ACC112 (cell line): ENCODE results near the gene CTBP2.

Experiments used
- H2AFZ ChIP-seq: fragments of 200-600 bp; sonication (generic); one replicate; pipeline ENCODE4 v1.6.0; 2017; ENCODE audit warnings: antibody characterized with exemption, low read length; ENCODE audit not compliant: unreplicated experiment
- H3K27ac ChIP-seq: fragments of 200-600 bp; sonication (generic); 2 replicates; pipeline ENCODE4 v1.5.1; 2014; ENCODE audit warnings: low read depth, mild to moderate bottlenecking, antibody characterized with exemption, low read length, moderate library complexity
- H3K27me3 ChIP-seq: fragments of 200-600 bp; sonication (generic); 2 replicates; pipeline ENCODE4 v1.6.1; 2014; ENCODE audit warnings: mild to moderate bottlenecking, antibody characterized with exemption, low read length, moderate library complexity, mixed read lengths; ENCODE audit not compliant: insufficient read depth
- H3K36me3 ChIP-seq: fragments of 200-600 bp; sonication (generic); 2 replicates; pipeline ENCODE4 v1.6.1; 2016; ENCODE audit warnings: mild to moderate bottlenecking, antibody characterized with exemption, low read length, moderate library complexity, mixed read lengths; ENCODE audit not compliant: insufficient read depth
- H3K4me1 ChIP-seq: fragments of 200-600 bp; sonication (generic); one replicate; pipeline ENCODE4 v1.6.1; 2016; ENCODE audit warnings: low read length, mixed read lengths; ENCODE audit not compliant: insufficient read depth, unreplicated experiment, control insufficient read depth
- H3K4me3 ChIP-seq: fragments of 200-600 bp; sonication (generic); 2 replicates; pipeline ENCODE4 v1.5.1; 2014; ENCODE audit warnings: mild to moderate bottlenecking, low read depth, low read length
- H3K79me2 ChIP-seq: fragments of 200-600 bp; sonication (generic); one replicate; pipeline ENCODE4 v1.6.0; 2016; ENCODE audit warnings: low read length; ENCODE audit not compliant: control insufficient read depth, unreplicated experiment, insufficient read depth

CTBP2 gene

DNA sequence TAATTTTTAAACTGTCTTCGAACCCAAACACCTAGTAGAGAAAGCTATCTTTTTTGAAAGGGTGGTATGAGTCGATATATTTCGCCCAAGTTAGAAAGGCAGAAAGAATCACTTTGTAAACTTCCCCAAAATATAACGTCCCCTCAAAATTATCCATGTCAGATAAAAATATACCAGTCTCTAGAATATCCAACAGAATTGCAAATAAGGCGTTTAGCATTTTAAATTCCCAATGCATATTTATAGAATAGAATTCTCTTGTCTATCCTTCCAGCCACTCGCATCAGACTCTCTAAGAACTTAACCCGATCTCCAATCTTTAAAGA lies 2.1 kb downstream of the CTBP2 start:
- Histone ChIP-seq H3K36me3 (no peaks in the 10 kb centered on the region), H3K4me1 (peaks cover 45% of the 10 kb centered on the region), H3K27me3 (no peaks in the 10 kb centered on the region), H3K79me2 (peaks cover 65% of the 10 kb centered on the region), H2AFZ (peak overlapping the region; percentile 75), H3K4me3 (peak overlapping the region; percentile 86), H3K27ac (peak overlapping the region; percentile 80)

DNA sequence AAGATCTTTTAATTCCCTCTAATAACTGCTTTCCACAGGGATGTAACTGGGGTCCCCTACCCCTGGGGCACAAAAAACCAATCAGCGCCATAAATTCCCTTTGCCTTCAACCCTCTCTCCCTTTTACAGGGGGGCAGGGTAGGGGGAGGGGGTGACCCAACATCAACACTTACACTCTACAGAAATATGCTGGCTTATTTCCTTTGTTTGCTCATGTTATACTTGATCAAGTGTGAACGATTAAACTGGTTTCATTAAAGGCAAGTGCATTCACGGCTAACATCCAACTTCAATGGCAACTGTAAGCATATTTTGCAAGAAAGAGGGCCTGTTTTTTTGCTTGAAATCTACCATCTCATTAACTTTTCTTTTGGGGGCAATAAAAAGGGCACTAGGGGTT lies 2.9 kb downstream of the CTBP2 start:
- H3K27ac ChIP-seq = peak overlapping the region; percentile 80; the same call in 1 of the 2 replicates
- peaks cover 52% of the 10 kb centered on the region for H3K4me1 ChIP-seq
- H3K36me3 ChIP-seq = no peaks in the 10 kb centered on the region
- H2AFZ ChIP-seq = no peak overlapping the region
- no peaks in the 10 kb centered on the region for H3K27me3 ChIP-seq
- peaks cover 73% of the 10 kb centered on the region for H3K79me2 ChIP-seq
- H3K4me3 ChIP-seq = peak overlapping the region; percentile 86

DNA sequence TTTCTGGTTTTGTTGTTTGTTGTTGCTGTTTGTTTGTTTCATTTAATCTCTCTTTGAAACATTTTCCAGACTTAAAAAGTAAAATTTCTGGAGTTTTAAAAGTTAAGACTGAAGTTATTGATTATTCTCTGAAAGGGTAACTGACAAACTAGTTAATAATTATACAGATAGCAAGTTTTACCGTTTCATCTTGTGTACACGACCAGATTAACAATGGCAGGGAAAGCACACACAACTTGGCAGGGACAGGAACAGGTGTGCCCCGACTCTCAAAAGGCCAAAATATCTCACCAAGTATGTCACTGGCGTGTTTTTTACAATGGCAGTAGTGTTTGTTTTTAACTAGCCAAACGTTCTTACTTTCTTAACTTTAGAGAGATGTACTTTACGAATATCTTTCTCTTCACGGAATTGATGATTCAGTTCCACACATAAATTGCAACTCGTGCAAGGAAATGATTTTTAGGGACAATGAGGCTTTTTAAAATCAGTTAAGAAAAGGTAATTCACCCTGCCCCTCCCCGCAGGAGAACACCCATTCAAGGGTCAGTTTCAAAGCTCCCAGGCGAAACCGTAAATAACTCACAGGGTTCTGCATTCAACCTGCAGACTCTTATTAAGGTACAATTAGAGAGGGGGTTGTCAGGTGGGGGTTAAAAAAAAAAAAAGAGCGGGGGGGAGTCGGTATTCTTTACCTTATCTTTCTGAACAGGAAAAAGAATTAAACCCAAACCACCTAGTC lies 3.5 kb downstream of the CTBP2 start:
- Histone ChIP-seq H3K79me2 (peaks cover 79% of the 10 kb centered on the region), H2AFZ (no peak overlapping the region), H3K27ac (no peak overlapping the region), H3K4me1 (peaks cover 52% of the 10 kb centered on the region), H3K27me3 (no peaks in the 10 kb centered on the region), H3K36me3 (no peaks in the 10 kb centered on the region), H3K4me3 (peak overlapping the region; percentile 86)

DNA sequence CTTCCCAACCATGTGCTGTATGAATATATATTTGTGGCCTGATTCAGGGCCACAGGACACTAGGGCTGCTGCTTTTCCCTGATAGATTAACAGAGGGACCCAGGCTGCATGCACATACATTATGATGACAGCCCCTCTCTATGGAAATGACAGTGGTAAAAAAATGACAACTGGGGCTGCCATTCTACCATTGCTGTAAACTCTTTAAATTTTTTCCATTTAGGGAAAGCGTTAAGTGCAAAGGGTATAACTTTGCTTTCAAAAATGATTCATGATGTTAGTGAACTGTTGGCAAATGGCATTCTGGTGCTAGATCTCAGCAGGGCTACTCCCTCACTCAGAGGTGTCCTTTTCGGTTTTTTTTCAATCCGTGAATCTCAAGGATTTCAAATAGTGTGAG lies 4.2 kb downstream of the CTBP2 start:
- peak overlapping the region; percentile 19; the same call in 1 of the 2 replicates for H3K27ac ChIP-seq
- H3K4me1 ChIP-seq = peaks cover 52% of the 10 kb centered on the region
- peaks cover under 1% of the 10 kb centered on the region; the same call in 1 of the 2 replicates for H3K36me3 ChIP-seq
- no peak overlapping the region for H2AFZ ChIP-seq
- peaks cover 86% of the 10 kb centered on the region for H3K79me2 ChIP-seq
- no peaks in the 10 kb centered on the region for H3K27me3 ChIP-seq
- H3K4me3 ChIP-seq = peak overlapping the region; percentile 86

DNA sequence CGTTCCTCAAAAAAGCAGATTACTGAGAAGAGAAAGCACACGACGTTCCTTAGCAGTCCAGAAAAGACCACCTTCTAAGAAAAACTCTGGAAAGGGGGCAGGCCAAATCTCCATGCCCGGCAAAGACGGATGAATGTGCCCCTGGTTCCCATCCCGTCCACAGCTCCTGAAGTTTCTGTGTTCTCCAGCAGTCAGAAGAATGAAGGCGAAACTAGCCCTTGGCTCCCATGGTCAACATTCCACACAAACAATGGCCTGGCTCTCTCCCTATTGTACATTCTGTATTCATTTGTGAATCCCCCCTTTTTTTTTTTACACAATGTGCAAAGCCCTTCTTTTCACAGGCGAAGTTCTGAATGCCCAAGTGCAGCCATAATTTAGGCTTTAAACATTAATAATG lies 5.3 kb downstream of the CTBP2 start:
- H3K79me2 ChIP-seq = peaks cover 97% of the 10 kb centered on the region

DNA sequence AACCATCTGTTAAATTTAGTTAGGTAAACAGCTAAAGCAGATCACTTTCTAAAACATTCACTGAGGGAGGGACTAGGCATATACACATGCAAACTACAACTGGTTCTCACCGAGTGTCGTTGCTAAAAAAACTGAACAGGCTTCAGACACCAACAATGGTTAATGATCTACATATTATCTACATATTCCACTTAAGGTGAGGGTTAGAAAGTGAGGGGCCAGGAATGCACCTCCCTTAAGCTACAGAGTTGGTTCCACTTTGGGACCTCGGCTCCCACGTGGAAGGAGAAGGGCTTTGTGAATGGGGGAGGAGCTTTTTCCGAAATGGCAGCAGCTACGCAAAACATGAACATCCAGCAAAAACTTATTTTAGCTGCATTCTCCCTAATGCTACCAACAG lies 5.8 kb downstream of the CTBP2 start:
- Histone ChIP-seq H3K36me3 (peaks cover 3% of the 10 kb centered on the region; the same call in 1 of the 2 replicates), H3K4me3 (peak overlapping the region; percentile 62), H2AFZ (no peak overlapping the region), H3K4me1 (peaks cover 58% of the 10 kb centered on the region), H3K27me3 (no peaks in the 10 kb centered on the region), H3K79me2 (peaks cover 97% of the 10 kb centered on the region), H3K27ac (peak overlapping the region; percentile 19; the same call in 1 of the 2 replicates)

More for the DNA sequence above, 5.3 kb downstream of the CTBP2 start:
- peaks cover 52% of the 10 kb centered on the region for H3K4me1 ChIP-seq
- H2AFZ ChIP-seq = peak overlapping the region; percentile 13
- no peaks in the 10 kb centered on the region for H3K27me3 ChIP-seq
- H3K36me3 ChIP-seq = peaks cover 3% of the 10 kb centered on the region; the same call in 1 of the 2 replicates
- H3K27ac ChIP-seq = peak overlapping the region; percentile 19
- peak overlapping the region; percentile 62 for H3K4me3 ChIP-seq

DNA sequence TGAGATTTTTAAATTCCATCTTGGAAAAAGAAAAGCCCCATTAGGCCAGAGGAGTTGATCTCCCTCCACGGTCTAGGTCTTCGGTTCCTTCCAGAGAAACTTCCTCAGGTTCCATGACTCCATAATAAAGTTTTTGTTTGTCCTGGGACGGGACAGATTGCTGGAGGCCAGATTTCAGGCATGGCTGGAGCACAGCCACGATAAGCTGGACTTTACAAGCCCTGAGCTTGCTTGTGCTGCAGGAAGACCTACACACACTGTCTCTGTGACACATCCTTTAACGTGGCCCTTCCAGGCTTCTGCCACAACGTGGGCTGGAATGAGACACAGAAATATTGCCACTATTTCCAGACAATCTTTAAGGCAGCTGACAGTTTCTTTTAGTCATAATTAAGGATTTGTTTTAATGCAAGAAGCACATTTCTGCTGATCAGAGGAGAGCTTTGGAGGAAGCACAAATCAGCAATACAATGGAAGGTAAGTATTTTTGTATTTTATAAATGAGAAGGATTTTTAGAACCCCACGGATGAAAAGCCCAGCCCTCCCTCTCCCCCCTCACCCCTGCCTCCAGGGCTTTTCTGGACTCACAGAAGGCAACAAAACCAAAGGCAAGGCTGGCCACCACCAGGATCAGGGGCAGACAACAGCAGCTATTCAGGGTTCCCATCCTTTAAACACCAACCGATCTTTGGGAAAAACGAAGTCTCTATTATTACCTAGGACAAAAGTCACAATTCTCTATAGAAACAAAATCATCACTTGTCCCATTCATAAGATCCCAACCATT lies 6.5 kb downstream of the CTBP2 start:
- Histone ChIP-seq H2AFZ (no peak overlapping the region), H3K27me3 (no peaks in the 10 kb centered on the region)

DNA sequence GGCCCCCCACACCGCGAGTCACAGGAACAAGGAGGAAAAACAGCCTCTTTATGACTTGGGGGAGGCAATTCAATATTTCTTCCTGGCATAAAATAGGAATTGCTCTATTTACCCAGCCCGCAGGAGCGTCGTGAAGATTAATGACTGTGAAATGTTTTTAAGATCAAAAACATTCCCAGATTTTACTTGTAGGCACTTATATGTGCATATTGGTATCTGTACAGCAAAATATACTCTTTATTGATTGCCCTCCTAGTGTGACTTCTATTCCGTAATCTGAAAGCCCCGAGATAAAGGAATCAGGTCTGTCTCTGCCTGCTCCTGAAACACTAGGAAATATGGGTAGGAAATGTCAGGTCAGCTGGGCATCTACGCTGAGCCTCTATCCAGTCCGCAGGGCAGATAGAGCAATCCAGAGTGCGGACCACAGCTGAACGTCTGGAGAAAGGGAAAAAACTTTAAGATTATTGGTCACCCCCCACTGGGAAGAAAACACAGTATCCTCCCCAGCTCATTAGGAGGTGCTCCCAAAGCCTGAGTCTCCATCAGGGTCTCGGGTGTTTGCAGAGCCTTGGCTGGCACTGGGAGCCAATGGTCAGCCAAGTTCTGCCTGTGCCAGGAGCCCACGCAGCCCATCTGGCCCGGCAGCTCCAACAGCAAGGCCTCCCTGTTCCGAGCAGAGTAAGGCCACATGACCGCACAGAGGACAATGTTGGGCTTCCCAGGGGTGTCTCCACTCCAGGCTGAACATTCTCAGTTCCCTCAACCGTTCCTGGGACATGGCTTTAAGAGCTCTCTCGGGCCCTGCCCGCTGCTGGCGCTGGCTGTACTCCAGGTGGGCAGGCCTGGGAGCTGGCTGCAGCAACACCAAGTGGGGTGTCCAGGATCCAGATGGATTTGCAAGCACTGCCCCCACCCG lies 7.7 kb downstream of the CTBP2 start:
- H3K79me2 ChIP-seq = peaks cover 100% of the 10 kb centered on the region
- no peaks in the 10 kb centered on the region for H3K27me3 ChIP-seq
- no peak overlapping the region for H3K27ac ChIP-seq
- 0 out of 2 replicates have a peak overlapping the region, but pooled peaks have one; percentile 4 for H3K4me3 ChIP-seq
- no peak overlapping the region for H2AFZ ChIP-seq
- peaks cover 75% of the 10 kb centered on the region for H3K4me1 ChIP-seq
- peaks cover 3% of the 10 kb centered on the region; the same call in 1 of the 2 replicates for H3K36me3 ChIP-seq

More for the DNA sequence above, 6.5 kb downstream of the CTBP2 start:
- H3K79me2 ChIP-seq = peaks cover 100% of the 10 kb centered on the region
- peaks cover 3% of the 10 kb centered on the region; the same call in 1 of the 2 replicates for H3K36me3 ChIP-seq
- peaks cover 65% of the 10 kb centered on the region for H3K4me1 ChIP-seq
- peak overlapping the region; percentile 62 for H3K4me3 ChIP-seq
- peak overlapping the region; percentile 19; the same call in 1 of the 2 replicates for H3K27ac ChIP-seq

DNA sequence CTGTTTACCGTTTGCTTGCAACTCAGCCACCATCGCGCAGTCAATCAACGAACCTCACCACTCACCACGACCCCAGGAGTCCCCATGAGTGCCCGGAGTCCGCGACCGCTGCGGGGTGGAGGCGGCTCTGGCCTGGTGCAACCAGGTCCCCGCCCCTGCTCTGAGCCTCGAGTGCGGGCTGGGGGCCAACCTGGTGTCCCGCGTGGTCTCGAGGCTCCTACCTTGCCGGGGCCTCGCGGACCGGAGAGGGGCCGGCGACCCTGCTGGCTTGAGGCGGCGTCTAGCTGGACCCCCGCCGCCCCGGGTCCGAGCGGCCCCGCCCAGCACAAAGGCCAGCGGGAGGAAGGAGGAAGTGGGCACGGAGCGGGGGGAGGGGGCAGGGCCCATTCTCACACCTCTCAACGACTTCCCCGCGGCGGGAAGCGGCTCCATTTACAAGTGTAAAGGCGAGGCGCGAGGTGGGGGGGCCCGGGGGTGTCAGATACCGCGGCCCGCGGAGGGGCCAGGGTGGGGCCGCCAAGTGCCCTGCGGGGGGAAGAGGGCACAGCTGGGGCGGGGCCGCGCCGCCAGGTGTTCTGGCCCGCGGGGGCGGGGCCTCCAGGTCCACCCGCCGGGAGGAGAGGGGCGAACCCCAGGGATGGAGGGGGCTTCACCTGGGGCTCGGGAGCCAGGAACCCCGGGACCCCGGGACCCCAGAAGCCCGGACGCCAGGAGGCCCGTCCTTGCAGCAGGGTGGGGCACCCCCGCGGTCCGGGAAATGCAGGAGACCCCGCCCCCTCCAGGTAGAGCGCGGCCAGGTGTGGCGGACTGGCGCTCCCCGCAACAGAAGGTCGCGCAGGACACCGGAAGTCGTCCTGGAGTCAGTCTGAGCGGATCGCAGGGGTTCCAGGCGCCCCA lies 8.6 kb downstream of the CTBP2 start:
- H3K27ac ChIP-seq = no peak overlapping the region
- H3K4me3 ChIP-seq = no peak overlapping the region
- H3K4me1 ChIP-seq = peaks cover 70% of the 10 kb centered on the region
- H3K36me3 ChIP-seq = peaks cover 3% of the 10 kb centered on the region; the same call in 1 of the 2 replicates
- no peak overlapping the region for H2AFZ ChIP-seq
- peaks cover 100% of the 10 kb centered on the region for H3K79me2 ChIP-seq
- no peaks in the 10 kb centered on the region for H3K27me3 ChIP-seq
